HG03378 (cell line): ENCODE results near the gene TMPRSS11D.

Experiments
- ATAC-seq: cut with Tn5 transposase; IDR thresholded peaks from one replicate; pipeline ENCODE4 v1.9.1; 2021; ENCODE audit warnings: mild to moderate bottlenecking, moderate library complexity; ENCODE audit not compliant: unreplicated experiment

The TMPRSS11D gene

GRCh38 chr4:67891645-67892044 lies 7.8 kb upstream of the TMPRSS11D start:
- ATAC-seq, result no peak

DNA sequence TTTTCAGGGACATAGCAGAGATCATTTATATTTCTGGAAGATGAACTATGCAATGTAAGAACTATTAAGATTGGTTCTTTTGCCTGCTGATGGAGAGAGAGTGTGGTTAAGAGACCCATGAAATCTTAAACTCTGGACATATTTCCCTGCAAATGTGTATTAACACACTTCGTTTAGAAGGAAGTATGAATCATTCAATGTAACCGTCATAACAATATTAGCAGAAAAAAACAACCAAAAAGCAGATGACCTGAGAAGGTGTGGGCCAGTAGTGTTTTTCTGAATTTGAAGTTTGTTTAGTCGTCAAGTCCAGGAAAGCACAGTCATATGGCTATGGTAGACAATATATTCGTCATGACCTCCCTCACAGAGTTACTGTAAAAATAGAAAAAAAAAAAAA lies 2.5 kb upstream of the TMPRSS11D start:
- no peak for ATAC-seq

DNA sequence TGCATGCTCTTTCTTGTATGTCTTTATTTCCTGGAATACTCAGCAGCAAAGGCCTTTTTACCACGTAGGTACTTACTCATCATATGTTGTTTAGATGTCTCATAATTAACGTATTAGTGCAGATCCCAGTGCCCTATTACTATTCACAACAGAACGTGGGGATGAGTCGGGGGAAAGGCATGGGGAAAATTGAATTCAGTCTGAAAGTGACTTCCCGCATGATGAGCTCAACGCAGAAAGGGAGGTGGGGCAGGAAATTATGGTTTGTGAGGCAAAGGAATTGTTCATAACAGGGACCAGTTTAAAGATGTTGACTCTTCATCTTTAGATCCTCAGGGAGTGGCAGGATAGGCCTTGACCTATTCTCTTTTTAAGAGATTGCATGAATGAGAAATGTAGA lies 2.0 kb upstream of the TMPRSS11D start:
- no peak for ATAC-seq

- no peak for ATAC-seq
Measured at GRCh38 chr4:67884701-67885100, 899 bp upstream of the TMPRSS11D start.

GRCh38 chr4:67883458-67883857 lies 344 bp downstream of the TMPRSS11D start:
- ATAC-seq, result no peak

DNA sequence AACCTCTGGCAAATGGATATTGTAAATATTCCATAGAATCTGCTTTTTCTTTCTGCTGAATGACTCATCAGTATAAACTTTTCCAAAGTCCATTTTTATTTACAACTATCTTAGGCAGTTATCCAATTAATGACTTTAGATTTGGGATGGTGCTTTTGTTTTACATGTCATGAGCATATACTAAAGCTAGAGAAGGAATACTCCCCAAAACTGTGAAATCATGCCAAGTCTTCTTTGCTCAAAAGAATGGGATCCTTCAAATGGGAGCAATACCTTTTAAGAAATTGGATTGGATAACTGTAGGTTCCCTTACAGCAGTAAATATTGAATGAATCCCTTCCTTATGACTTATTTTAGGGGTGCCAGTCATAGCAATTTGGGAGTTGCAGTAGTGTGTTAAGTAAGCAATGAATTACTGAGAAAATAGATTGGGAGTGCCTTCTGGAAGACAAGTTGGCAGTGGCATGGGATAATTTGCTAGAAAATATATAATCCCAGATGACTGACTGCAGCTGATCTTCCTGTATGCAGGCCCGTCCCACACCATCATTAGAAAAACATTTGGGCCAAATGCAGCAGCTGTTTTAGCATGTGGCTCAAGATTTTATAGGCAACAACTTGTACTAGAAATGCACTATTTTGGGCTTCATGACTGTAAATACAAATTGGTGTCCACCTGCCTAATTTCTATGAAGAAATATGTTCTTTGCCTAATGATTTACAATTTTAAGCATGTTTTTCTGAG lies 2.8 kb downstream of the TMPRSS11D start:
- ATAC-seq, result no peak

DNA sequence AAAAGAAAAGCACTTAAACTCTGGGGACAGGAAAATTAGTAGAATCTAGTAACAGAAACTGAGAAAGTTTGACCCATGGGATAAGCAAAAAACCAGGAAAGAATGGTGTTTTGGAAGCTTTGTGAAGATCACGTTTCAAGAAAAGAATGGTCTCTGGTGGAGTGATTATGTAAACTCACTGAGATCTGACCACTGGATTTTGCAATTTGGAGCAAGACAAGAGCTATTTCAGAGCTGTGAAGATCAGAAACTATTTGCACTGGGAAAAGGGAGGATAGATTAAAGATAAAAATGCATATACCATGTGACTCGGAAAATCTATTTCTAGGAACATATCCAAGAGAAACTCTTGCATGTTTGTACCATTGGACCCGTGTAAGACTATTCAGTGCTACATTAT lies 4.3 kb downstream of the TMPRSS11D start:
- no peak for ATAC-seq

DNA sequence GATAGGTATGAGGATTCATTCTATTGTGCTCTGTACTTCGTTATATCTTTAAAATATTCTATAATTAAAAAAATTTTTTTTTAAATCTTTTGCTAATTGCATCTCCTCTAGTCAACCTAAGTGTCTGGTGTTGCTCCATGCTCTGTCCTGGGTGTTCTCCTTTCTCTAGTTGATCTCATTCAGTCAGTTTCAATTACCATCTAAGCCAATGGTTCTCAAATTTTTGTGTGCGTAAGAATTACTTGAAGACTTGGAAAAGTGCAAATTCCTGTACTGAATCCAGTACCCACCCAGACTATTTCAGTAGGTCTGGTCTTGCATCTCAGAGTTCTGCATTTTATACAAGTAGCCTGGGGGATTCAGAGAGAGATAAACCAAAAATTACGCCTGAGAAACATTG lies 6.7 kb downstream of the TMPRSS11D start:
- ATAC-seq, result no peak

- no peak for ATAC-seq
Measured at GRCh38 chr4:67874986-67875385, 8.8 kb downstream of the TMPRSS11D start.

GRCh38 chr4:67873116-67873515 lies 10.7 kb downstream of the TMPRSS11D start:
- ATAC-seq, result no peak

DNA sequence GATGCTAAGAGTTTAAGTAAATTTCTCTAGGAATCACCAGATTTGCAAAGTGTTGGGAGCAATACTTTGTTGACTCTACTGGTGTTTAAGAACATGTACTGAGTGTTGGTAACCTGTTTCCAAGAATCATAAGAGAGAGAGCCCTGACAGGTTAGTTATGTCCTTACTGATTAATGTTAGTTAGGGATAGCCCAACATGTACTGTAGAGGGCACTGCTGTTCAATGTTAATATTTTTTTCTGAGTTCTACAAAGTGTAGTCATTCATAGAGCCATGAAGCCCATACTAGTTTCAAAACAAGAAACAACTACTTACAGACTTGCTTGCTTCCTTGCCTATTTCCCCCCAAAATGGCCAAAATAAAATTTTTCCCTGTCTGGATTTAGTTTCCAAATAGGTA lies 11.9 kb downstream of the TMPRSS11D start:
- peak; percentile 93 for ATAC-seq

GRCh38 chr4:67869580-67870190 lies 14.1 kb downstream of the TMPRSS11D start:
- ATAC-seq, result no peak

GRCh38 chr4:67861513-67861912 lies 22.3 kb downstream of the TMPRSS11D start:
- ATAC-seq, result no peak

- no peak for ATAC-seq
Measured at GRCh38 chr4:67853336-67853735, 30.5 kb downstream of the TMPRSS11D start.

- no peak for ATAC-seq
Measured at GRCh38 chr4:67820903-67821302, 62.9 kb downstream of the TMPRSS11D start.

DNA sequence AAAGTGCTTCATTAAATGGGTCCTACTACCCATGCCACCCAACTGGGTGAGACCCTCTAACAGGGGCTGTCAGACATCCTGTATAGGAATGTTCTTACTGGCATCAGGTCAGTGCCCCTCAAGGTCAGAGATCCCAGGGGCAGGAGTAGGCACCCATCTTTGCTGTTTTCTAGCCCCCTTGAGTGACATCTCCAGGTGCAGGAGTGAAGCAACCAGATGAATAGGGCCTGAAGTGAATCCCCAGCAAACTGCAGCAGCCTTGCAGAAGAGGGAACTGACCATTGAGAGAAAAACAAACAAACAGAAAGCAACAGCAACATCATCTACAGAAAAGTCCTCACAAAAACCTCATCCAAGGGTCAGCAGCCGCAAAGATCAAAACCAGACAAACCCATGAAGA lies 73.8 kb downstream of the TMPRSS11D start:
- ATAC-seq, result no peak

DNA sequence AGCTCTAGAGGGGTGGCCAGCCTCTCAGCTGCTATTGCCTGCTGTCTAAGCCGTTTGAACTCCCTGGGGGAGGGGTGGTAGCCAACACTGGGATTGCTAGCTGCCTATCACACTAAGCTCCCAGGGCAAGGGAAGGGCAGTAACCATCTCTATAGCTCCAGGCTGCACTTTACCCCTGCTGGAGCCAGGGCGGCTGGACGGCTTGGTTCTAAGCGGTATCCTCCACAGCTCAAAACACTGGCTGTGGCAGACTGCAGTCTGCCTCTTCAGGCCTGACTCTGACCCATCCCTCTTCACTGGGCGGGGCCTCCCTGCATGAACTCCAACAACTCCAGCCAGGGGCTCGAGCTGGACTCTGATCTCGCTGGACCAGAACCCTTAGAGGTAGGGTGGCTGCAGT lies 74.3 kb downstream of the TMPRSS11D start:
- ATAC-seq, result no peak

DNA sequence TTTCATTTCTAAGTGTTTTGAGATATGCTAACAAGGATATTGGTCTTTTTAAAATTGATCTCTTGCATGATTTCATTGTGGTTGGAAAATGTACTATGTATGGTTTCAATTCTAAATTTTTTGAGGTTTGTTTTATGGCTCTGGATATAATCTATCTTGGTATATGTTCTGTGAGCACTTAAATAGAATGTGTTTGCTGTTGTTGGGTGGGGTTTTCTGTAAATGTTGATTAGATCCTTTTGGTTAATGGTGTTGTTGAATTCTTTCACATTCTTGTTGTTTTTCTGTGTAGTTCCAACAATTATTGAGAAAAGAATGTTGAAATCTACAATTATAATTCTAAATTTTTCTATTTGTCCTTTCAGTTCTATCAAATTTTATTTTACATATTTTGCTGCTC lies 87.0 kb downstream of the TMPRSS11D start:
- no peak for ATAC-seq

DNA sequence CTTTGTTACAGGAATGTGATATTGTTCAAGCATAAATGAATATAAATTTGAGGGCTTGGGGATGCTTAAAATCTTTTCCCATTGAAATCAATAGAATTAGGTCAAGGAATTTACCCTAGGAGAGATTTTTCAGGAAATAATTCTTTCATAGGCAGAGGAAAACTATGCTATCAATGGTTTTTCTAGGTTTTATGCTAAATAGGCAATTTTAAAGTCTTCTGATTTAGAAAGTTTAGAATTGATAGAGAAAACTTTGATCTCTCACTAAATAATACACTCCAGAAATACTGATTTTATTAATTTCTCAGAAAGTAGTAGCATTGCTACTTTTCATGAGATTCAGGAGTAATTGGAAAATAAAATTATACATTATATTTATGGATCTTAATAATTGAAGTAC lies 93.1 kb downstream of the TMPRSS11D start:
- no peak for ATAC-seq

GRCh38 chr4:67787311-67787710 lies 96.5 kb downstream of the TMPRSS11D start:
- ATAC-seq, result no peak

DNA sequence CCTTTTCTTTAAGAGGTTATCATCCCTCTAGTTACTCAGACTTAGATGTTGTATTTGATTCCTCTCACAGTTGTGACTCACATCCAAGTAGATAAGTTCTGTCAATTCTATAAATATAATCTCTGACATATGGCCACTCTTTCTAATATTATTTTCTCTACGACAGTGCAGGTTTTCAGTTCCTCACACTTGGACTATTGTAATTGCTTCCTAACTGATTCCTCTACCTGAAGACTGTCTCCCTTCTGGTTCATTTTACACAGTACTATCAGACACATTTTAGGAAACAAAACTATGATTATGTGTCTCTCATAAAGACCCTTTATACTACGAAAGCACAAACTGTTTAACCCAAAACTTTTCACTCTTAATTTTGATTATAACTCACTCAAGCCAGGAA lies 98.3 kb downstream of the TMPRSS11D start:
- no peak for ATAC-seq

DNA sequence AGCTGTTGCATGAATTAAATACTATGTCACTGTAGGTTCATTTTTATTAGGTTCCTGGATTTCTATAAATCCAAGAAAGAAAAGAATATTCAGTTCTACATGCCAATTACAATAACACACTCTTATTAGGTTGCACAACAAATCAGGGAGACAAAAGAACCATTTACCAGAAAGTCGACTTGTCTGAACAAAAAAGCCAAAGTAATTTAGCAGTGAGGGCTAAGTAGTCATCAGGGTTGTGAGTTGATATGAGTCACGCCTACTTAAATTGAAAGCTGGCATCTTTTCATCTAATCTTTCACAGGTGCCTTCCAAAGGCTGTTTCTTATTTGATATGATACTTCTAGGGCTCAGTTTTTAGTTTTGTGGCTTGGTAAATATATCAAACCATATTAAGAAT lies 104.2 kb downstream of the TMPRSS11D start:
- ATAC-seq, result no peak

- no peak for ATAC-seq
Measured at GRCh38 chr4:67776746-67777145, 107.1 kb downstream of the TMPRSS11D start.
